ENCODE data around the gene ARID1A. TPM values are rescaled to one million over a fixed set of nuclear protein-coding genes. Genes with fewer than 3 reads are reported as not detected.

ARID1A gene
- total and polyA plus RNA-seq, 4 donors, result 12.2 to 31.9 (median 20.2) TPM

GRCh38 chr1:26820784-26821269, 125.0 kb downstream of the ARID1A start:
- Histone ChIP-seq H3K9me3 (ENCODE audit: control insufficient read depth in 4 of 4, low read length in 3 of 4) (no peaks in the 10 kb centered on the region), H3K9ac (ENCODE audit: low read depth in 1 of 2, low read length in 2 of 2) (no peak overlapping the region), H3K27me3 (ENCODE audit: control insufficient read depth in 4 of 4, insufficient read depth in 4 of 4, low read length in 3 of 4) (no peaks in the 10 kb centered on the region), H3K4me3 (ENCODE audit: low read depth in 1 of 3, low read length in 3 of 3) (no peak overlapping the region), H3K36me3 (ENCODE audit: control insufficient read depth in 4 of 4, insufficient read depth in 3 of 4, low read depth in 1 of 4, low read length in 3 of 4) (no peaks in the 10 kb centered on the region), H3K4me1 (ENCODE audit: control insufficient read depth in 4 of 4, insufficient read depth in 4 of 4, low read length in 3 of 4) (peaks cover 1 to 12% (median 6%) of the 10 kb centered on the region in 4 donors), H3K27ac (ENCODE audit: low read depth in 1 of 2, low read length in 2 of 2) (no peak overlapping the region)
- WGBS, result 57% methylated on average over 4 of the region's 4 CpGs
- DNase-seq (ENCODE audit: low spot score), result no peak
- TF ChIP-seq HNF4A (conservative IDR thresholded peaks at IDR 0.05) (no peak), MAX (IDR thresholded peaks at IDR 0.05) (no peak), RXRA (IDR thresholded peaks at IDR 0.05) (no peak), SP1 (IDR thresholded peaks at IDR 0.05) (no peak), JUND (IDR thresholded peaks at IDR 0.05) (no peak), GABPA (IDR thresholded peaks at IDR 0.05 in 1 of 2, conservative IDR thresholded peaks at IDR 0.05 in 1 of 2) (no peak), FOXA1 (IDR thresholded peaks at IDR 0.05) (no peak)
- TF ChIP-seq, protein P1, sequence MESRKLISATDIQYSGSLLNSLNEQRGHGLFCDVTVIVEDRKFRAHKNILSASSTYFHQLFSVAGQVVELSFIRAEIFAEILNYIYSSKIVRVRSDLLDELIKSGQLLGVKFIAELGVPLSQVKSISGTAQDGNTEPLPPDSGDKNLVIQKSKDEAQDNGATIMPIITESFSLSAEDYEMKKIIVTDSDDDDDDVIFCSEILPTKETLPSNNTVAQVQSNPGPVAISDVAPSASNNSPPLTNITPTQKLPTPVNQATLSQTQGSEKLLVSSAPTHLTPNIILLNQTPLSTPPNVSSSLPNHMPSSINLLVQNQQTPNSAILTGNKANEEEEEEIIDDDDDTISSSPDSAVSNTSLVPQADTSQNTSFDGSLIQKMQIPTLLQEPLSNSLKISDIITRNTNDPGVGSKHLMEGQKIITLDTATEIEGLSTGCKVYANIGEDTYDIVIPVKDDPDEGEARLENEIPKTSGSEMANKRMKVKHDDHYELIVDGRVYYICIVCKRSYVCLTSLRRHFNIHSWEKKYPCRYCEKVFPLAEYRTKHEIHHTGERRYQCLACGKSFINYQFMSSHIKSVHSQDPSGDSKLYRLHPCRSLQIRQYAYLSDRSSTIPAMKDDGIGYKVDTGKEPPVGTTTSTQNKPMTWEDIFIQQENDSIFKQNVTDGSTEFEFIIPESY (IDR thresholded peaks at IDR 0.05), result no peak
- TF ChIP-seq, protein P2, sequence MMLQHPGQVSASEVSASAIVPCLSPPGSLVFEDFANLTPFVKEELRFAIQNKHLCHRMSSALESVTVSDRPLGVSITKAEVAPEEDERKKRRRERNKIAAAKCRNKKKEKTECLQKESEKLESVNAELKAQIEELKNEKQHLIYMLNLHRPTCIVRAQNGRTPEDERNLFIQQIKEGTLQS (IDR thresholded peaks at IDR 0.05), result no peak

- Histone ChIP-seq H3K4me1 (ENCODE audit: control insufficient read depth in 4 of 4, insufficient read depth in 4 of 4, low read length in 3 of 4) (peaks cover 9 to 27% (median 17%) of the 10 kb centered on the region in 4 donors), H3K27me3 (ENCODE audit: control insufficient read depth in 4 of 4, insufficient read depth in 4 of 4, low read length in 3 of 4) (no peaks in the 10 kb centered on the region), H3K36me3 (ENCODE audit: control insufficient read depth in 4 of 4, insufficient read depth in 3 of 4, low read depth in 1 of 4, low read length in 3 of 4) (no peaks in the 10 kb centered on the region), H3K27ac (ENCODE audit: low read depth in 1 of 2, low read length in 2 of 2) (no peak overlapping the region), H3K9ac (ENCODE audit: low read depth in 1 of 2, low read length in 2 of 2) (no peak overlapping the region), H3K9me3 (ENCODE audit: control insufficient read depth in 4 of 4, low read length in 3 of 4) (no peaks in the 10 kb centered on the region), H3K4me3 (ENCODE audit: low read depth in 1 of 3, low read length in 3 of 3) (no peak overlapping the region)
- TF ChIP-seq, protein P2 (IDR thresholded peaks at IDR 0.05), result no peak
- TF ChIP-seq EGR1 (IDR thresholded peaks at IDR 0.05; ENCODE audit: low read depth in 2 of 2) (no peak), FOXA1 (IDR thresholded peaks at IDR 0.05) (no peak), JUND (IDR thresholded peaks at IDR 0.05) (no peak), HNF4A (conservative IDR thresholded peaks at IDR 0.05) (no peak), REST (IDR thresholded peaks at IDR 0.05) (no peak), FOXA2 (IDR thresholded peaks at IDR 0.05) (no peak), YY1 (IDR thresholded peaks at IDR 0.05) (no peak), NR2F2 (IDR thresholded peaks at IDR 0.05) (no peak)
- TF ChIP-seq, protein P1 (IDR thresholded peaks at IDR 0.05), result no peak
- DNase-seq (ENCODE audit: low spot score), result no peak
- WGBS, result 96% methylated on average over 4 of the region's 4 CpGs
Observed at GRCh38 chr1:26822737-26823395, 127.1 kb downstream of the ARID1A start.
